ENCODE measurements around the gene COL11A1.
"Not testable (repeated sequence)": the region's sequence is repeated elsewhere in the genome, so short reads cannot be mapped to it uniquely, and the experiment has no call there.

COL11A1 gene

DNA sequence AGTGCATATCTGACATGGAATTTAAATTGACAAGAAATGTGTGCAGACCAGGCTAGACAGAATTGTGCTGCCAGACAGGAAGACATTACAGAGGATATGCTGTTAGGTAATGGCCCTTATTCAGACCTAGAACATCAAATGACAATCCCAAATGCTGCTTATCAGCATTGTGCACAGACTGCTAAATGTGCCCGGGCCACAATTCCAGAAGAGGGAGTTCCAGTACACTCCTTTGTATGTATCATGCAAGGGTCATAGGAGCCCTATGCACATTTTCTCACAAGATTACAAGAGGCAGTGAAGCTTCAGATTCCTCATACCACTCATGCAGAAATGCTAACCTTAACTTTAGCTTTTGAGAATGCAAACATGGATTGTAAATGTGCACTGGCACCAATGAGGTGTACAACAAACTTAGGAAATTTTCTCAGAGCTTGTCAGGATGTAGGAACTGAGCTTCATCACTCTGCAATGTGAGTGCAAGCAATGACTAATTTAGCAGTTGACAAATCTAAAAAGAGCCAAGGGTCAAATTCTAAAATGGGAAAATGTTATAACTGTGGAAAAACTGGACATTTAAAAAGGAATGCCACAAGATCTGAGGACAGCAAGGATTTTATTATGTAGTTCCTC, 273.5 kb downstream of the COL11A1 start:
- DNase-seq (ENCODE audit: low read depth) = no peak

DNA sequence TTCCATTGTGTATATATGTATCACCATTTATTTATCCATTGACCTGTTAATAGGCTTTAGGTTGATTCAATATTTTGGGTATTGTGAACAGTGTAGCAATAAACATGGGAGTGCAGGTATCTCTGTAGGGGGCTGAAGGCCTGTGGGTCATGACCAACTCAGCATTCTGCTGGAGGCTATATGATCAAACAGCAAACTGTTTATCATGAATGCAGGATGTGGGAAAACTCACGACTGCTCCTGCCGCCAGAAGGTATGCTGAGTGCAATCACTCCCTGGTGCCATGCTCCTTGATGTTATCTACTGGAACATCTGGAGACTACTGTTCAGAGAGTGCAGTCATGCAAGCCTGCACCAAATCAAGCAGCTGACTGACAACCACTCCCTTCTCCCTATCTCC, 275.2 kb downstream of the COL11A1 start:
- no peak for DNase-seq (ENCODE audit: low read depth)

DNA sequence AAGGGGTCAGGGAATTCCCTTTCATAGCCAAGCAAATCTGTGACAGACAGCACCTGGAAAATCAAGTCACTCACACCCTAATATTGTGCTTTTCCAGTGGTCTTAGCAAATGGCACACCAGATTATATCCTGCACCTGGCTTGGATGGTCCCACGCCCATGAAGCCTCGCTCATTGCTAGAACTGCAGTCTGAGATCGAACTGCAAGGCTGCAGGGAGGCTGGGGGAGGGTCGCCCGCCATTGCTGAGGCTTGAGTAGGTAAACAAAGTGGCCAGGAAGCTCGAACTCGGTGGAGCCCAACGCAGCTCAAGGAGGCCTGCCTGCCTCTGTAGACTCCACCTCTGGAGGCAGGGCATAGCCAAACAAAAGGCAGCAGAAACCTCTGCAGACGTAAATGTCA, 281.6 kb downstream of the COL11A1 start:
- not testable (repeated sequence) for DNase-seq (ENCODE audit: low read depth)

All from fibroblast of the conjunctiva (primary cell).